Glutamatergic neuron (in vitro differentiated cells): Measurements from ENCODE around the gene KRT77. TPM values are rescaled to one million over a fixed set of nuclear protein-coding genes. Genes with fewer than 3 reads are reported as not detected.

Source experiments
- DNase-seq: peaks from one replicate; pipeline ENCODE4 v3.0.0; 2022
- H3K27ac Mint-ChIP-seq: one replicate; pipeline ENCODE4 v1.8.0; 2020; ENCODE audit warnings: mild to moderate bottlenecking, mixed read lengths, inconsistent platforms; ENCODE audit not compliant: unreplicated experiment
- H3K27me3 Mint-ChIP-seq: one replicate; pipeline ENCODE4 v1.8.0; 2020; ENCODE audit warnings: mild to moderate bottlenecking, moderate library complexity, mixed read lengths, inconsistent platforms; ENCODE audit not compliant: unreplicated experiment
- H3K36me3 Mint-ChIP-seq: one replicate; pipeline ENCODE4 v1.8.0; 2020; ENCODE audit warnings: mild to moderate bottlenecking, mixed read lengths, inconsistent platforms; ENCODE audit not compliant: unreplicated experiment
- H3K4me1 Mint-ChIP-seq: one replicate; pipeline ENCODE4 v1.8.0; 2020; ENCODE audit warnings: mild to moderate bottlenecking, low read depth, mixed read lengths, inconsistent platforms; ENCODE audit not compliant: unreplicated experiment
- H3K4me3 Mint-ChIP-seq: one replicate; pipeline ENCODE4 v1.8.0; 2020; ENCODE audit warnings: mild to moderate bottlenecking, mixed read lengths, inconsistent platforms; ENCODE audit not compliant: unreplicated experiment
- H3K9me3 Mint-ChIP-seq: one replicate; pipeline ENCODE4 v1.8.0; 2020; ENCODE audit warnings: mild to moderate bottlenecking, moderate library complexity, mixed read lengths, inconsistent platforms; ENCODE audit not compliant: unreplicated experiment
- total RNA-seq: library from RNA; stranded (reverse); fragmentation: NEBNext Ultra II Directional; extraction: Animal tissue kit (Norgen Biotek cat#: 25700); gene quantifications from one replicate; pipeline ENCODE4 v1.2.1, GENCODE V29; 2021; ENCODE audit not compliant: unreplicated experiment
- TF ChIP-seq, protein P1 (sequence below): fragments of 200-600 bp; sonication (generic); IDR thresholded peaks from one replicate; pipeline ENCODE4 v1.5.0; 2021; ENCODE audit not compliant: partially characterized antibody, unreplicated experiment

Gene KRT77
- total RNA-seq, 1 donor from 2014 or later: not detected

DNA sequence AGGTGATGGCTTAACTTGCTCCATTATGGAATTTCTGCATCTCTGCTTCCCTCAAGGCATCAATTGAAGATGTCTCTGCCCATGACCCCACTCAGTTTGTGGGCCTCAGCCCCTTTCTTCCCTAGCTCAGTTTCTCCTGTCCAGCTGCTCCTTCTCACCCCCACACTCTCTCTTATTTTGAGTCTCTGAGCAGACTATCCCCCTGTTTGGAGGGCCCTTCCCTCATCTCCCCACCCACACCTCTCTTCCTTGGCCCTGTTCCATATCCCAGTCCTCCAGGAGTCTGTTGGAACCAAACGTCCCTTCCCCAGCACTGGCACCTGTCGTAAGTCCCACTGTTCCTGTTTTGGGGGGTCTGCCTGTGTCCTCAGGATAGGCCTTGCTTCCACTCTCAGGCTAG is 14.8 kb downstream of the KRT77 start:
- no peak overlapping the region for H3K4me3 Mint-ChIP-seq
- H3K36me3 Mint-ChIP-seq: no peaks in the 10 kb centered on the region
- H3K4me1 Mint-ChIP-seq: no peaks in the 10 kb centered on the region
- TF ChIP-seq, protein P1, sequence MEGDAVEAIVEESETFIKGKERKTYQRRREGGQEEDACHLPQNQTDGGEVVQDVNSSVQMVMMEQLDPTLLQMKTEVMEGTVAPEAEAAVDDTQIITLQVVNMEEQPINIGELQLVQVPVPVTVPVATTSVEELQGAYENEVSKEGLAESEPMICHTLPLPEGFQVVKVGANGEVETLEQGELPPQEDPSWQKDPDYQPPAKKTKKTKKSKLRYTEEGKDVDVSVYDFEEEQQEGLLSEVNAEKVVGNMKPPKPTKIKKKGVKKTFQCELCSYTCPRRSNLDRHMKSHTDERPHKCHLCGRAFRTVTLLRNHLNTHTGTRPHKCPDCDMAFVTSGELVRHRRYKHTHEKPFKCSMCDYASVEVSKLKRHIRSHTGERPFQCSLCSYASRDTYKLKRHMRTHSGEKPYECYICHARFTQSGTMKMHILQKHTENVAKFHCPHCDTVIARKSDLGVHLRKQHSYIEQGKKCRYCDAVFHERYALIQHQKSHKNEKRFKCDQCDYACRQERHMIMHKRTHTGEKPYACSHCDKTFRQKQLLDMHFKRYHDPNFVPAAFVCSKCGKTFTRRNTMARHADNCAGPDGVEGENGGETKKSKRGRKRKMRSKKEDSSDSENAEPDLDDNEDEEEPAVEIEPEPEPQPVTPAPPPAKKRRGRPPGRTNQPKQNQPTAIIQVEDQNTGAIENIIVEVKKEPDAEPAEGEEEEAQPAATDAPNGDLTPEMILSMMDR: no peak
- DNase-seq: no peak
- H3K9me3 Mint-ChIP-seq: peaks cover 5% of the 10 kb centered on the region
- H3K27ac Mint-ChIP-seq: no peak overlapping the region
- H3K27me3 Mint-ChIP-seq: peaks cover 26% of the 10 kb centered on the region

DNA sequence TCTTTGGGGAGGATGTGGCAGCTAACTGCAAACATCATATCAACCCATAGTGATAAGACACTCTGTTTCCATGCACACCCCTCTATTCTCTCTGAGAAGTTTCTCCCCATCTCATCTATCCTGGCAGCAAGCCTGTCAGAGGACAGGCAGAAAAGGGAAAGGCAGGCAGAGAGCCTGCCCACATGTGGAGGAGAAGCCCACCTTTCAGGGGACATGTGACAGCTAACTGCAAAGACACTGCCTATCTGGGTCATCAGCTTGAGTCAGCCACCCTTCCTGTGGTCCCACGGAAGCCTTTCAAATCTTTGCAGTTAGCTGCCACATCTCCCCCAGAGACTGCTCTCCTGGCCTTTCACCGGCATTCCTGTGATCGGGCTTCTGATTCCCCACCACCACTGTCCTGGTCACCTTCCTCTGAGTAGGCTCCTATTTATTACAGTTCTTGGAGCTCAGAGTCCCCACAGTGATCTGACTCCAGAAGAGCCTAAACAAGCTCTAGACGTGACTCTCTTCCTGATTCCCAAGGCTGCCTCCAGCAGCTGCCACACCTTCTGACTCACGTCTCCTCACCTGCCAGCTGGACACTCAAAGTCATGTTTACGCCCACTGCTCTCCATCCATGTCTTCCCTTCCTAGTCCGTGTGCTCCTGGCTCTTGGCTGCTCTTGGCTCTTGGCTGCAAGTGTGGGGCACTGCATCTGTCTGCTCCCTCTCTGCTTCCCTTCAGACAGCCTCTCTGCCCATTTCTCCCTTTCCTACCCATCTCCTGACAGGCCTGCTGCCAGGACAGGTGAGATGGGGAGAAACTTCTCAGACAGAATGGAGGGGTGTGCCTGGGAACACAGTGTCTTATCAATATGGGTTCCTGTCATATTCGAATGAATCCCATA is 15.6 kb downstream of the KRT77 start:
- Mint-ChIP-seq H3K36me3 (no peaks in the 10 kb centered on the region), H3K27ac (no peak overlapping the region), H3K9me3 (peaks cover 3% of the 10 kb centered on the region), H3K27me3 (peaks cover 25% of the 10 kb centered on the region), H3K4me3 (no peak overlapping the region), H3K4me1 (no peaks in the 10 kb centered on the region)
- TF ChIP-seq, protein P1: no peak
- no peak for DNase-seq

DNA sequence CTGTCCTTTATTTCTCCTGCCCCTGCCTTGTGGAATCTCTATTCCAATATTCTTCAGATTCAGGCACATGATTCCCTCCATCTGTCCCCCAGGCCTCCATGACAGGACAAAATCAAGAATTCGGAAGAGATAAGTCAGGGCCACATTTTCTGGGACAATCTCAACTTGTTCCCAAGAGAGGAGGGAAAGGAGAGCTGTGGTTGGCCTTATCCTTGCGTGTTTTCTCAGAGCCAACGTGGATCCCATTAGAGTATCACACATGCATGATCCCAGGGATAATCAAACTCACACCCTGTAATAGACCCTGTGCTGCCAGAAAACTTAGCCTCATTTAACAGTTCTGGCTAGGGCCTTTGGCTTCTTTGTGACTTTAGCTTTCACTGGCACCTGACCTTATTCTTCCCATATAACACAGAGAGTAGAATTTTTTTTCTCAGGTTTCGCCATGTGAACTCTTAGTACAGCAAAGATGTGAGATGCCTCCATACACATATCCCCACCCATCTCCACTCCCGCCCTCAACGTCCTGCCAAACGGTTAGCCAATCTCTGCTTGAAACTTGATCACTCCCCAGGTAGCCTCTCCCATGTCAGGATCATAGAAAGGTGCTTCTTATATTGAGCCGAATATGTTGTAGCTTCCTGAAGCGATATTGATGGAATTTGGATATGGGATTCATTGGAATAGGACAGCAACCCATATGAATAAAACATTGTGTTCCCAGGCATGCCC is 16.4 kb downstream of the KRT77 start:
- H3K4me1 Mint-ChIP-seq: no peaks in the 10 kb centered on the region
- H3K36me3 Mint-ChIP-seq: no peaks in the 10 kb centered on the region
- DNase-seq: no peak
- TF ChIP-seq, protein P1: no peak
- H3K9me3 Mint-ChIP-seq: peaks cover 3% of the 10 kb centered on the region
- H3K27ac Mint-ChIP-seq: no peak overlapping the region
- H3K4me3 Mint-ChIP-seq: no peak overlapping the region
- peaks cover 18% of the 10 kb centered on the region for H3K27me3 Mint-ChIP-seq

DNA sequence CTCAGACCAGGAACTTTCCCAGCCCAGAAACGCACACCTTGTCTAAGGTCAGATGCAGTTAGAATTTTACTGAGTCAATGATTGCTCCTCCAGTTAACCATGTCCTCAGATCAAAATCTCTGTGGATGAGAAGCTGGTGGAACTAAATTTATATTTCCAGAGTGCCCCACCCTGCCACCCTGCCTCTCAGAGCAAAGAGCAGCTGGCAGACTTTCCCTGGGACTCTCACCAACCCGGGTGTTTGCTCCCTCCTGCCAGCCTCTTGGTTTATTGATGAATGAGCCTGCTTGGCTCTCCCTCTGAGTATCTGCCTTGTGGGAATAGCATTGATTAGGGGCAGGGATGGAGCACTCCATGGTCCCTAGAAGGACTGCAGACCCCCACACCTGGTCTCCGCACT is 17.3 kb downstream of the KRT77 start:
- Mint-ChIP-seq H3K4me3 (no peak overlapping the region), H3K9me3 (peaks cover 3% of the 10 kb centered on the region), H3K36me3 (no peaks in the 10 kb centered on the region), H3K27me3 (peaks cover 15% of the 10 kb centered on the region), H3K27ac (no peak overlapping the region), H3K4me1 (no peaks in the 10 kb centered on the region)
- TF ChIP-seq, protein P1: no peak
- DNase-seq: no peak

DNA sequence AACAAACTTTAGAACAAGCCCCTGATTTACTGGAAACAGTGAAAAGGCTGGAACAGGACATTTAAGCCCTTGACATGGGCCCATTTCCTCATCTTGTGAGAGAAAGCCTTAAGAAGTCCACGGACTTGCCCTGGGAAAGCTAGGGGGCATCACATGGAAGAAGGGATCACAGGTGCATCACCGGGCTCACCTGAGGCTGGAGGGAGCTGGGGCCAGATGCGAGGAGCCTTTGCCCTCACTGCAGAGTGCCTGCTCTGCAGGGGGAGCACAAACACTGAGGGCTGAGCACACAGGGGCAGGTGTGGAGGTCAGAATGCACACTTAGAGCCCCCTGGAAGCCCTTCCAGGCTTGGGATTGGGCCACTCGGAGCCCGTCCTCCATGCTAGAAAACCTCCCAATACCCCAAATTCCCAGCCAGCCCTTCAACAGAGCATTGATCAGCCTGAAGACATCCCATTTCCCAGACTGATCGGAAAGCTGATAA is 17.9 kb downstream of the KRT77 start:
- DNase-seq: no peak
- TF ChIP-seq, protein P1: no peak
- no peak overlapping the region for H3K4me3 Mint-ChIP-seq
- peaks cover 3% of the 10 kb centered on the region for H3K9me3 Mint-ChIP-seq
- H3K27ac Mint-ChIP-seq: no peak overlapping the region
- H3K27me3 Mint-ChIP-seq: peaks cover 13% of the 10 kb centered on the region
- no peaks in the 10 kb centered on the region for H3K36me3 Mint-ChIP-seq
- H3K4me1 Mint-ChIP-seq: no peaks in the 10 kb centered on the region
